ENCODE data around the gene YY1AP1.
A peak's percentile ranks its signal among the peaks of the same experiment; 100 is the strongest.
"Not testable (repeated sequence)": the region's sequence is repeated elsewhere in the genome, so short reads cannot be mapped to it uniquely, and the experiment has no call there.

Gene YY1AP1, protein sequence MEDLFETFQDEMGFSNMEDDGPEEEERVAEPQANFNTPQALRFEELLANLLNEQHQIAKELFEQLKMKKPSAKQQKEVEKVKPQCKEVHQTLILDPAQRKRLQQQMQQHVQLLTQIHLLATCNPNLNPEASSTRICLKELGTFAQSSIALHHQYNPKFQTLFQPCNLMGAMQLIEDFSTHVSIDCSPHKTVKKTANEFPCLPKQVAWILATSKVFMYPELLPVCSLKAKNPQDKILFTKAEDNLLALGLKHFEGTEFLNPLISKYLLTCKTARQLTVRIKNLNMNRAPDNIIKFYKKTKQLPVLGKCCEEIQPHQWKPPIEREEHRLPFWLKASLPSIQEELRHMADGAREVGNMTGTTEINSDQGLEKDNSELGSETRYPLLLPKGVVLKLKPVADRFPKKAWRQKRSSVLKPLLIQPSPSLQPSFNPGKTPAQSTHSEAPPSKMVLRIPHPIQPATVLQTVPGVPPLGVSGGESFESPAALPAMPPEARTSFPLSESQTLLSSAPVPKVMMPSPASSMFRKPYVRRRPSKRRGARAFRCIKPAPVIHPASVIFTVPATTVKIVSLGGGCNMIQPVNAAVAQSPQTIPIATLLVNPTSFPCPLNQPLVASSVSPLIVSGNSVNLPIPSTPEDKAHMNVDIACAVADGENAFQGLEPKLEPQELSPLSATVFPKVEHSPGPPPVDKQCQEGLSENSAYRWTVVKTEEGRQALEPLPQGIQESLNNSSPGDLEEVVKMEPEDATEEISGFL

DNA sequence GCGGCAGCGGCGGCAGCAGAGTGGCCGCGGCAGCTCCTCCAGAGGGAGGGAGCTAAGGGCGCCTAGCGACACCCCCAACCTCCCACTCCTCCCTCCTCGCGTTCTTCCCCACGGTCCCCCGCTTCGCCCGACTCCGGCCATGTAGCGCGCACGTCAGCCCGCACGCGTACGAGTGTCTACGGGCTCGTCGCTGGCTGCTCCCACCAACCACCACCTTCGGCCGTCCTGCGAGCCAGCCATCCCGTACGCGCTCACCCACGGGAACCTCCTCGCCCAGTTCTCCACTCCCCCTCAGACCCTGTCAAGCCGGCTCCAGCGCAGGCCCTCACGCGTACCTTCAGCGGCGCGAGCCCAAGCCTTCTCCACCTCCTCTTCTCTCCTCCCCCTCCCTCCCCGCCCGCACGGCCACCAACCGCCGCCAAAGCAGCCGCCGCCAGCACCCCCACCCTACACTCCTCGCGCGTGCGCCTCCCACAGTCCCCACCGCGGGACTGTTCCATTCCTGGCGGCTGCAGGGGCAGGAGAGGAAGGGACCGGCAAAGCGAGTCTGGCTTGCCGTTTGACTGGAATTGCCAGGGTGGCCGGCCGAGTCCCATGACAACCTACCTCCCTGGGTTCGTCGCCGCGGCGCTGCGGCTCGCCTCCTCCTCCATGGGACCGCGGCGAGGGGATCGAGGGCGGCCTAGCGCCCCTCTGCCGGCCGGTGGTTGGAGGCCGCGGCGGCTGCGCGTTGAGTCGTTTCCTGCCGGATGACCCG lies at the start of gene YY1AP1:
TSS of gene YY1AP1 (minus strand) at position 451 of the 757 bp plus-strand sequence. CDS start 8,338 bp downstream, outside the sequence.
- peak; percentile 82 to 87 for DNase-seq (ENCODE audit: low read depth in 1 of 2, low spot score in 1 of 2)

DNA sequence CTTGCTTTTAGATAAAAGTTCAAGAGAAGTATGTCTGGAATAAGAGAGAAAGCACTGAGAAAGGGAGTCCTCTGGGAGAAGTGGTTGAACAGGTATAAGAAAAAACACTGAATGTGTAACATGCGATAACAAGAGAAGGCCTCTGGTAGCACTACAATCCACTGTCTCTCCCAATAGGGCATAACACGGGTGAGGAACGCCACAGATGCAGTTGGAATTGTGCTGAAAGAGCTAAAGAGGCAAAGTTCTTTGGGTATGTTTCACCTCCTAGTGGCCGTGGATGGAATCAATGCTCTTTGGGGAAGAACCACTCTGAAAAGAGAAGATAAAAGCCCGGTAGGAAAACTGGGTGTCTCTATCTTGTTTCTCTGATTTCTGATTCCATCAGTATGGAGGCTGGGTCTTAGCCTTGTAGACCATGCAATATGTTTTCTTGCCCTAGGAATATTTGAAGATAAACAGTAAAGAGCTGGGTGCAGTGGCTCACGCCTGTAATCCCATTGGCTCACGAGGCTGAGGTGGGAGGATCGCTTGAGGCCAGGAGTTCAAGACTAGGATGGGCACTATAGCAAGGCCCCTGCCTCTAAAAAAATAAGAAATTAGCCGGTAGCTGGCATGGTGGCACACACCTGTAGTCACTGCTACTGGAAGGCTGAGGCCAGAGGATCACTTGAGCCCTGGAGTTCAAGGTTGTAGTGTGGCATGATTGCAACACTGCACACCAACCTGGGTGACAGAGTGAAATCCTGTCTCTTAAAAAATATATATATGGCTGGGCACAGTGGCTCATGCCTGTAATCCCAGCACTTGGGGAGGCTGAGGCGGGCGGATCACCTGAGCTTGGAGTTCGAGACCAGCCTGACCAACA lies 40.7 kb upstream of the YY1AP1 start:
- DNase-seq (ENCODE audit: low read depth in 1 of 2, low spot score in 1 of 2) = no peak

DNA sequence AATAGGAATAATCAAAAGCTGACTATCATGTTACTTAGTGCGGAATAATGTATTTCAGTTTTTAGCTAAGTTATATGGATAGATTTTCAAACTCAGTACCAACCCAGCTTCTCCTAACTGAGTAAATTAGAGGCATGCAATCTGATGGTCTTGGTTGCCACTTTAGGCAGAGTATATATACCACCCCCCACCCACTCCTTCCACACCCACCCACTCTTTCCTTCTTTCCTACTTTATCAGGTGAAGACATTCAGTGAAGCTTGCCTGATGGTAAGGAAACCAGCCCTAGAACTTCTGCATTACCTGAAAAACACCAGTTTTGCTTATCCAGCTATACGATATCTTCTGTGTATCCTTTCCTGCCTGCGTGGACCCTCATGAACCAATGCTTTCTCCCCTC lies 36.6 kb upstream of the YY1AP1 start:
- DNase-seq (ENCODE audit: low read depth in 1 of 2, low spot score in 1 of 2) = no peak

DNA sequence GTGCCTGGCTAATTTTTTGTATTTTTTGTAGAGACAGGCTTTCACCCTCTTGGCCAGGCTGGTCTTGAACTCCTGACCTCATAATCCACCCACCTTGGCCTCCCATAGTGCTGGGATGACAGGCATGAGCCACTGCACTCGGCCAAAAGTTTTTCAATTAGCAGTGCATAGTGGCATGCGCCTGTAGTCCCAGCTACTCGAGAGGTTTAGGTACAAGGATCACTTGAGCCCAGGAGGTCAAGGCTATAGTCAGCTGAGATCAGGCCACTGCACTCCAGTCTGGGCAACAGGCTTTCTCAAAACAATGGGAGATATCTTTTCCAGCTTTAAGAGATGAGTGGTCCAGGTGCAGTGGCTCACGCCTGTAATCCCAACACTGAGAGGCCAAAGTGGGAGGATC lies 31.1 kb upstream of the YY1AP1 start:
- DNase-seq (ENCODE audit: low read depth in 1 of 2, low spot score in 1 of 2) = no peak

DNA sequence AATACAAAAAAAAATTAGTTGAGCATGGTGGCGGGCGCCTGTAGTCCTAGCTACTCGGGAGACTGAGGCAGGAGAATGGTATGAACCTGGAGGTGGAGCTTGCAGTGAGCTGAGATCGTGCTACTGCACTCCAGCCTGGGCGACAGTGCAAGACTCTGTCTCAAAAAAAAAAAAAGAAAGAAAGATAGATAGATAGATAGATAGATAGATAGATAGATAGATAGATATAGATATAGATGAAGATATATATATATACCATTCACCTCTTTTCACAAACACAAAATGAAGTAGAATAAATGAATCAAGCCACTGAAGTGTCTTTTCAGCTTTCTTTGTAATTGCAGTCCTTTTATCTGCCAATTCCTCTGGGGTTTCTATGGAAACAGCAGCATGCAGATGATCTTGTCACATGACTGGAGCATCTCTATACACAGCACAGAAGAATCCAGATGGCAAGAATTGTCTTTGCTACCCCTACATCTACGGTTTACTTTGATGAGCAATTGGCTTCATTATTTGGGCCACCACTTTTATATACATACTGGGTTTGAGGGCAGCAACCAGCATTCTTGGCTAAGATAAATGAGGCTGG lies 30.0 kb upstream of the YY1AP1 start:
- not testable (repeated sequence) for DNase-seq (ENCODE audit: low read depth in 1 of 2, low spot score in 1 of 2)

DNA sequence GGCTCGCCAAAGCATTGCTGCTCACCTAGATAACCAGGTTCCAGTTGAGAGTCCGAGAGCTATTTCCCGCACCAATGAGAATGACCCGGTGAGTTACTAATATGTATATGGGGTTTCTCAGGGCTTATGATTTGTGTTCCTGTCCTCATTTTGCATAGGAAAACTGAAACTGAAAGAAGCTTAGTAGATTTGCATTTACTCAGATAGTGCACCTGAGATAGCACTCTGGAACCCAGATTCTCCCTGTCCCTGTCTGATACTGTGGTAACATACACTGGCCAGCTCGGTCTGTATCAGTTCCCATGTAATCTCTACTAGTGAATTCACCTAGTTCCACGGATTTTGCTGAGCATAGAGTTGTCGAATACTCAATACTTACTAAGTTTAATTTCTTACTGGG lies 28.5 kb upstream of the YY1AP1 start:
- no peak for DNase-seq (ENCODE audit: low read depth in 1 of 2, low spot score in 1 of 2)

DNA sequence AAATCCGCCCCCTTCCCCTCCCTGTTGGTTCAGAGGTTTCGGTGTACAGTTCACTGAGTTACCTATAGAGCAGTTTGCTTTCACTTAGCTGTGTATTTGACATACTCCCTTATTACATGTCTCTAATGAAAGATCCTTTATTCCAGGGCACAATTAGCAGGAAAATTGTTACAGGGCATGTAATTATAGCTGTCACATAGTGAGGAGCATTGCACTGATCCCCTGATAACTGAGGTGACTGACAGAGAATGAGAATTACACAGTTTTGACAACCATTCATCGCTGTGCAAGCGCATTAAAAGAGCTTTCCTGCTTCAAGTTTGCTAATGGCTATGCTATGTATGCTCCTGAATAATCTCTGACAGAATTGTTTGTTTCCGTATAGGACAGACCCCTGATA lies 27.2 kb upstream of the YY1AP1 start:
- DNase-seq (ENCODE audit: low read depth in 1 of 2, low spot score in 1 of 2) = no peak

DNA sequence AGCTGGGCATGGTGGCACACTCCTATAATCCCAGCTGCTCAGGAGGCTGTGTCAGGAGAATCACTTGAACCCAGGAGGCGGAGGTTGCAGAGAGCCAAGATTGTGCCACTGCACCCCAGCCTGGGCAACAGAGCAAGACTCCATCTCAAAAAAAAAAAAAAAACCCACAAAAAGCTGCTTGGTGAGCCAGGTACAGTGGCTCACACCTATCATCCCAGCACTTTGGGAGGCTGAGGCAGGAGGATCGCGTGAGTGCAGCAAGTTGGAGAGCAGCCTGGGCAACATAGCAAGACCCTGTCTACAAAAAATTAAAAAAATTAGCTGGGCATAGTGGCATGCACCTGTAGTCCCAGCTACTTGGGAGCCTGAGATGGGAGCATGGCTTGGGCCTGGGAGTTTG lies 26.5 kb upstream of the YY1AP1 start:
- DNase-seq (ENCODE audit: low read depth in 1 of 2, low spot score in 1 of 2) = not testable (repeated sequence)

DNA sequence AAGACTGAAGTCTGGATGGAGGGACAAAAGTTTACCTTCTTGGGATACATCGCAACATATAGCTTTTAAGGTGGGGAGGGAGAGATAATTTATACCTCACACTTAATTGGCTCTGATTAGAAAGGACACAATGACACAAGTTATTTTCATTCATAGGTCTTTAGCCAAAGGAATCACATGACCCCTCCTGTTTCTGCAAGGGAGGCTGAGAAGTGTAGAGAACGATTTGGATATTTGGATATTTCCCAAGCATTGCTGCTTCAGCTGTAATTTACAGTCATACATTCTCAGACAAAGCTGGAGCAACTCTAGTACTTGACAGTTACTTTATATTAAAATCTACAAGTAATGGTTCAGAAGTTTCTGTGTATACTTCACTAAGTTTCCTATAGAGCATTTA lies 24.5 kb upstream of the YY1AP1 start:
- no peak for DNase-seq (ENCODE audit: low read depth in 1 of 2, low spot score in 1 of 2)

DNA sequence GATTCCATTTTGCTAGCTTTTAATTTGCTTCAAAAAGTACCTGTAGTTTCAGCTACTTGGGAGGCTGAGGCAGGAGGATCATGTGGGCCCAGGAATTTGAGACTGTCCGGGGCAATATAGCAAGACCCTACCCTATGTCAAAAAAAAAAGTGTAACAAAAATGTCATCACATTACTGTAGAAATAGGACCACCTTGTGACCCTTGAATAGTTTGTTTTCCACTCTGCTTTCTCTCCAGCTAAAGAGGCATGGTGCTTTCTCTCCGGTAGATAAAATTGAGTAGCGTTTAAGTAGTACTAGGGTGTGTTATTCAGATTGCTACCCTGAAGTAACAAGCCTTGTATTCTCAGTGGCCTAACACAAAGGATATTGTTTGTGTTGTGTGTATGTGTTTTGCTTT lies 24.1 kb upstream of the YY1AP1 start:
- DNase-seq (ENCODE audit: low read depth in 1 of 2, low spot score in 1 of 2) = not testable (repeated sequence)

DNA sequence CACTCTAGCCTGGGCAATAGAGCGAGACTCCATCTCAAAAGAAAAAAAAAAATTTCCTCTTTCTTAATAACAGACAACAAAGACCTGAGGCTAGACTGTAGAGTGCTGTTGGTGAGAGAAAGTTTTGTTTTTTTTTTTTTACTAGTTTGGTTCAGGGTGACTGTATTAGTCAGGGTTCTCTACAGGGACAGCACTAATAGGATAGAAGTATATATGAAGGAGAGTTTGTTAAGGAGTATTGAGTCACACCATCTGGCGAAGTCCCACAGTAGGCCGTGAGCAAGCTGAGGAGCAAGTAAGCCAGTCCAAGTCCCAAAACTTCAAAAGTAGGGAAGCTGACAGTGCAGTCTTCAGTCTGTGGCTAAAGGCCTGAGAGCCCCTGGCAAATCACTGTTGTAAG lies 22.9 kb upstream of the YY1AP1 start:
- DNase-seq (ENCODE audit: low read depth in 1 of 2, low spot score in 1 of 2) = not testable (repeated sequence)

DNA sequence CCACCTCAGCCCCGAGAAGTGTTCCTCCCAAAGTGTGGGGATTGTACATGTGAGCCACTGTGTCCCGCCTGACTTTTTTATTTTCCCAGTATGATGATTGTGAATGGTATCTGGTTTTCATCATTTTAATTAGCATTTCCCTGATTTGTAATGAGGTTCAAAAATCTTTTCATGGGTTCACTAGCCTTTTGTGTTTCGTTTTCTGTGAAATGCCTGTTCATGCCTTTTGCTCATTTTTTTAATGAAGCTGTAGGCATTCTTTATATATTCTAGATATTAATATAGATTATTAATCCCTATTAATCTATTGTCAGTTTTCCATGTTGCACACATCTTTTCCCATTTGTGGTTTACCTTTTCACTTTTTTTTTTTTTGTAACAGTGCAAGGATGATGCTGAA lies 20.8 kb upstream of the YY1AP1 start:
- DNase-seq (ENCODE audit: low read depth in 1 of 2, low spot score in 1 of 2) = no peak

DNA sequence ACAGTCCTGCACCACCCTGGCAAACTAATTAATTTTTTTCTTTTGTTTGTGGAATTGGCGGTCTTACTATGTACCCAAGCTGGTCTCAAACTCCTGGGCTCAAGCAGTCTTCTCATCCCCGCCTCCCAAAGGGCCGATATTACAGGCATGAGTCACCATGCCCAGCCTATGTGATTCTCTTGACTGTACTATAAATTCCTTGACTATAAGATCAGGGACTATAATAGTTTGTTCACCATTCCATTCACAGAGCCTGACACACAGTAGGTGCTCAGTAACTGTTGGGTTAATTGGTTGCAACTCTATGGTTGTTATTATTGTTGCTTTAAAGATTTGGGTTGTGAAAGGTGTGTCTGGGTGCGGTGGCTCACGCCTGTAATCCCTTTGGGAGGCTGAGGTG lies 17.6 kb upstream of the YY1AP1 start:
- DNase-seq (ENCODE audit: low read depth in 1 of 2, low spot score in 1 of 2) = no peak

DNA sequence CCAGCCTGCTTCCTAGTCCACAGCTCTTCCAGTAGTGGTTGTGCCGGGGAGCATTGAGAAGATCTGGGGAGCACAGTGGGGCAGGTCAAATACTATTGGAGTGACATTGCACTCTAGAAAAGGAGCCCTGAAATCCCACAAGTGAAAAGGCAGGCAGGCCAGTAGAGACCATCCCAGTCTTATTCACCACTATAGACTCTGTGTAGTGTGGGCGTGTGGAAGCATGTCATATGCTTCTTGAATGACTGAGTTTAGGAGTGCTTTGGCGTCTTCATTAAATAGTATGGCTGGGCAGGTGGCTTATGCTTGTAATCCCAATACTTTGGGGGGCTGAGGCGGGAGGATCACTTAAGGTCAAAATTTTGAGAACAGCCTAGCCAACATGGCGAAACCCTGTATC lies 15.8 kb upstream of the YY1AP1 start:
- DNase-seq (ENCODE audit: low read depth in 1 of 2, low spot score in 1 of 2) = not testable (repeated sequence)

DNA sequence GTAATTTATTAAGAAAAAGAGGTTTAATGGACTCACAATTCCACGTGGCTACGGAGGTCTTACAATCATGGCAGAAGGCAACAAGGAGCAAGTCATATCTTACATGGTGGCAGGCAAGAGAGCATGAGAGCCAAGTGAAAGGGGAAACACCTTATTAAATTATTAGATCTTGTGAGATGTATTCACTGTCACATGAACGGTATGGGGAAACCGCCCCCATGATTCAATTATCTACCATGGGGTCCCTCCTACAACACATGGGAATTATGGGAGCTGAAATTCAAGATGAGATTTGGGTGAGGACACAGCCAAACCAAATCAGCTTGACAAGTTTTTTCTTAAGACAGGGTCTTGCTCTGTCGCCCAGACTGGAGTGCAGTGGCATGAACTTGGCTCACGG lies 14.6 kb upstream of the YY1AP1 start:
- no peak for DNase-seq (ENCODE audit: low read depth in 1 of 2, low spot score in 1 of 2)

DNA sequence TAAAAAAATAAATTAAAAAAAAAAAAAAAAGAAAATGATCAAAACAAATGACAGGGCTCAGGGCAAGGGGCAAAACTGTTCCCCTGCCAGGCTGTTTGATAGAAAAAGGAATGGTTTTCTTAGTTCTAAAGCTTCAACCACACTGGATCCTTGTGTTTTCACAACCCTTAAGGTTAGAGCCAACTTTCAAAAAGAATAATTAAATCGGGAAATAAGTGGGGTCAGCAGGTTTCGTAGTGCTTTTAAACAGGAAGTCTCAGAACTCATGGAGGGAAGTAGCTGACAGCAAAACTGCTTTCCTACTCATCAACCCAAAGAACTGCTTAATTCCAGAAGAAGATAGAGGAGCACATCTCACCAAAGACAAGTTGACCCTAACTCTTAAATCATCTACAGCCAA lies 13.1 kb upstream of the YY1AP1 start:
- not testable (repeated sequence) for DNase-seq (ENCODE audit: low read depth in 1 of 2, low spot score in 1 of 2)

DNA sequence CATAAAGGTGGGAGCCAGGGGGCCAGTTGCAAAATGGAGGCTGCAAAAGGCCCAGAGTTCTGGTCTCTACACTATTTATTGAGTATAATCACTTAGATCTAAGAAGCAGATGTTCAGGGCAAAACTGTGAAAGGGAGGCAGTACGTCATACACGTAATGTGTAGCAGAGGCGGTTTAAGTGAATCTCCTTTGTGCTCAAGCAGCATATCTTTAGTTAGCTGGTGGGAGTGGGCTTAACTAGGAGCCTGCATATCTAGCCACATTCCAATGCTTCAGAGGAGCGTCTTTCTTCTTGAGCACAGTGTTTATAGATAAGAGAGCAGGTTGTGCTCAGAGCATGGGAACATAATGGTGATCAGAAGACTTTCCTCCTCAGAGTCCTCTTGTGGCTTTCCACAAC lies 10.5 kb upstream of the YY1AP1 start:
- not testable (repeated sequence) for DNase-seq (ENCODE audit: low read depth in 1 of 2, low spot score in 1 of 2)

DNA sequence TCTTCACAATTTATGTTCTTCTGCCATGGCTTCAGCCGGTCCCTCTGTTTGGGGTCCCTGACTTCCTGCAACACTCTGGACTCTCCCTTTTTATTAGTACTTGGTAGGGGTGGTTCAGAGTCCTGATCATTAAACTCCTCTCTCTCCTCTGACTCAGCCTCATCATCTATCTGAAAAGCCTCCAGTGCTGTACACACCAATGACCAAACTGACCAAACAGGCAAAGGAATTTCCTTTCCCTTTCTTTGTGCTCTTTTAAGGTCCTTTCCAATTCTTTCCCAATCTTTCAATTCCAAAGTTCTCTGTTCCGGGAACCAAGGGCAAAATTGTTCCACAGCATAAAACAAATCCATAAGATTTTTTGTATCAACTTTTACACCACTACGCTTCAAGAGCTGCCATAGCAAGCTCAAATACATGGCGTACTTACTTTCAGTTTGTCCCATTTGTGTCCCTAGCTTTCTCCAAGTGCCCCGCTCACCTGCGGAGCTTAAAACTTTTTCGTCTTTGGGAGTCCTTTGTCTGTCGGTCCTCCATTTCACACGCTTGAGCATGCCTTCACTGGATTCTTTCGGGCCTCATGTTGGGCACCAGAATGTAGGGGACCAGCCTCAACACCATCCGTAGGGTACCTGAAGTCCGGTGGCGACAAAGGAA lies 9.9 kb upstream of the YY1AP1 start:
- DNase-seq (ENCODE audit: low read depth in 1 of 2, low spot score in 1 of 2) = no peak

DNA sequence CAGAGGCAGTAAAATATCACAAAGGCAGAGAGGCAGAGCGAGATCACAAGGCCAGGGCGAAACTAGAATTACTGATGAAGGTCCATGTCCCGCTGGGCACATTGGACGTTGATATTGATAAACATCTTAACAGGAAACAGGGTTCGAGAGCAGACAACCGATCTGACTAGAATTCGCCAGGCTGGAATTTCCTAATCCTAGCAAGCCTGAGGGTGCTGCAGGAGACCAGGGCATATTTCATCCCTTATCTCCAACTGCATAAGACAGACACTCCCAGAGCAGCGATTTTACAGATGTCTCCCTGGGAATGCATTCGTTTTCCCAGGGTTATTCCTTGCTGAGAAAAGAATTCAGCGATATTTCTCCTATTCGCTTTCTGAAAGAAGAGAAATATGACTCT lies 9.0 kb upstream of the YY1AP1 start:
- not testable (repeated sequence) for DNase-seq (ENCODE audit: low read depth in 1 of 2, low spot score in 1 of 2)

DNA sequence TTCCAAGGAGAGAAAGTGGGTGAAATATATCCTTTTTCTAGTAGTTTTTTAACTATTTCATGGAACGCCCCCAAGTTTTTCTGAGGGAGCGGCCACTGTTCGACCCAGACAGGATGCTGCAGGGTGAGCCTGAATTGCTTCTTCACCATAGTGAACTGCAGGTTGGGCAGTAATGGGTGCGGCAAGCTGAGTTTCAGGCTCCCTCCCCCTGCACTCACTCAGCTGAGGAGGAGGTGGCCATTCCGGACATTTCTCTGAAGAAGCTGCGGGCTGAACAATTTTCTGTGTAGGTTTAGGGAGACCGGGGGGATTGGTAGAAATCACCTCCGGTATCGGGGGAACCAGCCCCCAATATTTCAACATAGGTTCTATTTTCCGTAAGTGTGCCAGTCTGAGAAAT lies 8.5 kb upstream of the YY1AP1 start:
- DNase-seq (ENCODE audit: low read depth in 1 of 2, low spot score in 1 of 2) = no peak
